H1 (cell line): ENCODE results near the gene KCTD10. TPM values are rescaled to one million over a fixed set of nuclear protein-coding genes. Genes with fewer than 3 reads are reported as not detected.

ENCODE experiments used
- CTCF ChIA-PET: fragments of 300-600 bp; sonication (Branson Sonifier 250); formaldehyde crosslinking; loops from one replicate; lab custom pipeline; 2021; ENCODE audit not compliant: partially characterized antibody; lab: Charles Lee
- POLR2A ChIA-PET: fragments of 300-600 bp; sonication (Branson Sonifier 250); formaldehyde crosslinking; loops from one replicate; lab custom pipeline; 2021; ENCODE audit warnings: inconsistent platforms; ENCODE audit not compliant: partially characterized antibody; lab: Charles Lee
- DNase-seq, 2 experiments: peaks; one replicate each; pipeline versions ENCODE4 v3.0.0 to v3.0.0-alpha.2; 2010 to 2022; ENCODE audit warnings: low spot score in 2 of 2, low read depth in 1 of 2, mixed read lengths in 1 of 2
- FAIRE-seq: peaks from 2 replicates; lab custom pipeline; 2011; peaks lifted over from hg19 to GRCh38; lab: Jason Lieb, UNC
- H2AFZ ChIP-seq: 2 replicates; pipeline ENCODE4 v1.8.1; 2012; ENCODE audit warnings: low read length, inconsistent platforms
- H2AK5ac ChIP-seq: 2 replicates; pipeline ENCODE4 v1.6.1; 2013; ENCODE audit warnings: low read depth, low read length
- H2BK120ac ChIP-seq: replicated peaks from 2 replicates; pipeline ENCODE3; 2013; ENCODE audit warnings: low read depth, low read length, inconsistent platforms
- H2BK12ac ChIP-seq: 2 replicates; pipeline ENCODE4 v1.6.1; 2013; ENCODE audit warnings: low read depth, low read length
- H2BK15ac ChIP-seq: 2 replicates; pipeline ENCODE4 v1.6.1; 2013; ENCODE audit warnings: low read length
- H2BK20ac ChIP-seq: 2 replicates; pipeline ENCODE4 v1.6.1; 2013; ENCODE audit warnings: low read length
- H2BK5ac ChIP-seq: 2 replicates; pipeline ENCODE4 v1.6.1; 2013; ENCODE audit warnings: low read depth, low read length
- H3K14ac ChIP-seq: 2 replicates; pipeline ENCODE4 v1.6.1; 2013; ENCODE audit warnings: inconsistent platforms; ENCODE audit not compliant: insufficient read length
- H3K18ac ChIP-seq: 2 replicates; pipeline ENCODE4 v1.6.1; 2013; ENCODE audit warnings: low read length; ENCODE audit errors: extremely low read depth
- H3K23ac ChIP-seq: 2 replicates; pipeline ENCODE4 v1.6.1; 2013; ENCODE audit warnings: inconsistent platforms; ENCODE audit not compliant: insufficient read length
- H3K23me2 ChIP-seq: 2 replicates; pipeline ENCODE4 v1.6.1; 2013; ENCODE audit warnings: low read depth, low read length
- H3K27ac ChIP-seq: 2 replicates; pipeline ENCODE4 v1.6.1; 2011; ENCODE audit warnings: low read depth, low read length, inconsistent platforms
- H3K27me3 ChIP-seq, 4 experiments: replicated peaks in 1 of 4; 1 replicate in 1 of 4; 2 replicates in 3 of 4; pipeline versions ENCODE4 v1.6.1 to v1.8.1; 2011 to 2013; ENCODE audit warnings: low read length in 3 of 4, mild to moderate bottlenecking in 3 of 4, inconsistent platforms in 2 of 4, mixed read lengths in 2 of 4, moderate library complexity in 1 of 4; ENCODE audit not compliant: control insufficient read depth in 3 of 4, insufficient read depth in 3 of 4; ENCODE audit errors: extremely low read depth in 1 of 4
- H3K36me3 ChIP-seq, 4 experiments: 2 replicates each; pipeline versions ENCODE4 v1.6.1 to v1.8.1; 2011 to 2013; ENCODE audit warnings: mild to moderate bottlenecking in 4 of 4, low read length in 3 of 4, moderate library complexity in 2 of 4, control low read depth in 1 of 4, inconsistent platforms in 1 of 4; ENCODE audit not compliant: insufficient read depth in 4 of 4, control insufficient read depth in 2 of 4
- H3K4ac ChIP-seq: replicated peaks from 2 replicates; pipeline ENCODE3; 2013; ENCODE audit warnings: low read length, low read depth, mixed read lengths, inconsistent platforms; ENCODE audit not compliant: insufficient read length
- H3K4me1 ChIP-seq, 4 experiments: replicated peaks in 1 of 4; 1 replicate in 1 of 4; 2 replicates in 3 of 4; pipeline versions ENCODE4 v1.6.1 to v1.8.1; 2011 to 2013; ENCODE audit warnings: low read length in 3 of 4, inconsistent platforms in 2 of 4, mixed read lengths in 1 of 4; ENCODE audit not compliant: insufficient read depth in 4 of 4, control insufficient read depth in 3 of 4
- H3K4me2 ChIP-seq, 2 experiments: 2 replicates each; pipeline versions ENCODE4 v1.6.1 to v1.8.1; 2011 to 2013; ENCODE audit warnings: low read depth in 2 of 2, low read length in 2 of 2, control low read depth in 1 of 2, inconsistent platforms in 1 of 2, mild to moderate bottlenecking in 1 of 2; ENCODE audit not compliant: insufficient read depth in 1 of 2
- H3K4me3 ChIP-seq, 4 experiments: fragments of 200-600, 300-600 bp in 1 of 4; sonication (generic), shearing (Covaris generic), sonication (Bioruptor Twin) in 1 of 4; 2 replicates each; pipeline versions ENCODE4 v1.5.1 to v1.8.1; 2011 to 2016; ENCODE audit warnings: low read length in 4 of 4, low read depth in 3 of 4, control low read depth in 2 of 4, inconsistent platforms in 2 of 4, mild to moderate bottlenecking in 2 of 4, mixed read lengths in 1 of 4, moderate library complexity in 1 of 4; ENCODE audit not compliant: insufficient read depth in 2 of 4; ENCODE audit errors: extremely low read depth in 1 of 4
- H3K56ac ChIP-seq: replicated peaks from 2 replicates; pipeline ENCODE3; 2013; ENCODE audit warnings: low read depth, mild to moderate bottlenecking, mixed read lengths, low read length, inconsistent platforms; ENCODE audit not compliant: insufficient read length
- H3K79me1 ChIP-seq: 2 replicates; pipeline ENCODE4 v1.6.1; 2013; ENCODE audit warnings: low read depth, low read length, control low read depth
- H3K79me2 ChIP-seq, 2 experiments: 2 replicates each; pipeline versions ENCODE4 v1.6.1 to v1.8.1; 2012 to 2013; ENCODE audit warnings: low read length in 2 of 2, mild to moderate bottlenecking in 2 of 2, inconsistent platforms in 1 of 2; ENCODE audit not compliant: insufficient read depth in 2 of 2, control insufficient read depth in 1 of 2
- H3K9ac ChIP-seq, 4 experiments: replicated peaks in 1 of 4; 1 replicate in 1 of 4; 2 replicates in 3 of 4; pipeline versions ENCODE4 v1.6.1 to v1.8.1; 2011 to 2013; ENCODE audit warnings: low read depth in 3 of 4, low read length in 3 of 4, control low read depth in 2 of 4, mild to moderate bottlenecking in 2 of 4, moderate library complexity in 2 of 4, inconsistent platforms in 1 of 4; ENCODE audit errors: extremely low read depth in 1 of 4
- H3K9me3 ChIP-seq, 2 experiments: 2 replicates each; pipeline versions ENCODE4 v1.6.1 to v1.8.1; 2012 to 2013; ENCODE audit warnings: mild to moderate bottlenecking in 2 of 2, moderate library complexity in 2 of 2, control low read depth in 1 of 2, inconsistent platforms in 1 of 2, low read depth in 1 of 2, low read length in 1 of 2, mixed read lengths in 1 of 2; ENCODE audit not compliant: insufficient read depth in 2 of 2
- H4K20me1 ChIP-seq, 2 experiments: replicated peaks in 1 of 2; 2 replicates each; pipeline versions ENCODE3 to v1.8.1; 2011 to 2013; ENCODE audit warnings: inconsistent platforms in 2 of 2, low read length in 2 of 2, mild to moderate bottlenecking in 1 of 2; ENCODE audit not compliant: insufficient read depth in 2 of 2, control insufficient read depth in 1 of 2
- H4K5ac ChIP-seq: 2 replicates; pipeline ENCODE4 v1.6.1; 2013; ENCODE audit warnings: low read length, low read depth, mixed read lengths, inconsistent platforms; ENCODE audit not compliant: insufficient read length
- H4K8ac ChIP-seq: 2 replicates; pipeline ENCODE4 v1.8.0; 2013; ENCODE audit warnings: mild to moderate bottlenecking, moderate library complexity, low read length, inconsistent platforms; ENCODE audit not compliant: insufficient read depth; ENCODE audit errors: extremely low read depth
- H4K91ac ChIP-seq: replicated peaks from 2 replicates; pipeline ENCODE3; 2013; ENCODE audit warnings: low read length, mixed read lengths, inconsistent platforms; ENCODE audit not compliant: insufficient read length
- ASH2L ChIP-seq: fragments of 200-600, 300-600 bp; sonication (generic); IDR thresholded peaks from one replicate; pipeline ENCODE4 v1.7.1; 2017; ENCODE audit warnings: low read length
- BRCA1 ChIP-seq: IDR thresholded peaks from 2 replicates; pipeline ENCODE4 v1.6.1; 2012; ENCODE audit warnings: low read depth, low read length, improper control_type of control experiment
- FOSL1 ChIP-seq: IDR thresholded peaks from 2 replicates; pipeline ENCODE4 v1.6.1; 2011; ENCODE audit warnings: mild to moderate bottlenecking, low read depth, low read length, moderate library complexity; ENCODE audit not compliant: insufficient read depth
- POLR2AphosphoS5 ChIP-seq: IDR thresholded peaks from 2 replicates; pipeline ENCODE4 v1.6.1; 2011; ENCODE audit warnings: low read depth, low read length
- SIX5 ChIP-seq: IDR thresholded peaks from 2 replicates; pipeline ENCODE4 v1.6.1; 2011; ENCODE audit warnings: mild to moderate bottlenecking, low read depth, low read length
- TEAD4 ChIP-seq: IDR thresholded peaks from 2 replicates; pipeline ENCODE4 v1.6.1; 2012; ENCODE audit warnings: low read depth, low read length, inconsistent platforms, mixed read lengths
- WGBS, 2 experiments: shearing (Covaris generic) in 1 of 2; methylation state at CpG; one replicate each; pipeline versions ENCODE4 v1.1.6 to v1.1.7; 2013 to 2015; ENCODE audit warnings: low lambda C conversion rate in 2 of 2, mixed read lengths in 2 of 2, inconsistent platforms in 1 of 2, low coverage in 1 of 2, missing lambda C conversion rate in 1 of 2; ENCODE audit not compliant: insufficient replicate concordance in 2 of 2, insufficient coverage in 1 of 2, insufficient read length in 1 of 2; ENCODE audit errors: extremely low coverage in 1 of 2, missing lambda C conversion rate in 1 of 2; 5-methylcytosine and 5-hydroxymethylcytosine counted together
- polyA plus RNA-seq, 7 experiments: library from polyadenylated mRNA; depleted of rRNA in 3 of 7; stranded (reverse) in 5 of 7; unstranded in 2 of 7; fragments of >200 nt in 5 of 7; fragments of 200-250 nt in 2 of 7; gene quantifications; 1 replicate in 5 of 7; 2 replicates in 1 of 7; 4 replicates in 1 of 7; pipeline versions ENCODE4 v1.2.1 to v1.2.3, GENCODE V29; 2011 to 2013; ENCODE audit warnings: missing spikeins in 2 of 7, mixed read lengths in 2 of 7
- total RNA-seq: library from RNA; stranded (reverse); fragmentation: NEBNext Ultra II Directional; extraction: Animal tissue kit (Norgen Biotek cat#: 25700); gene quantifications from 2 replicates; pipeline ENCODE4 v1.2.1, GENCODE V29; 2021
- TF ChIP-seq, protein P1 (sequence below): IDR thresholded peaks from 2 replicates; pipeline ENCODE4 v1.6.1; 2012; ENCODE audit warnings: inconsistent platforms
- TF ChIP-seq, protein P2 (sequence below), 3 experiments: IDR thresholded peaks; 1 replicate in 2 of 3; 2 replicates in 1 of 3; pipeline versions ENCODE4 v1.5.1 to v1.6.1; 2011; ENCODE audit warnings: low read length in 3 of 3, mild to moderate bottlenecking in 3 of 3, inconsistent platforms in 2 of 3, low read depth in 1 of 3, moderate library complexity in 1 of 3; ENCODE audit not compliant: insufficient read depth in 1 of 3; ENCODE audit errors: control extremely low read depth in 1 of 3
- TF ChIP-seq, protein P3 (sequence below): IDR thresholded peaks from 2 replicates; pipeline ENCODE4 v1.6.1; 2012; ENCODE audit warnings: low read length, inconsistent platforms

The KCTD10 gene
- total and polyA plus RNA-seq, 2 of the 8 experiments (the other 6 are each of a cell fraction or from before 2014, with no cell fraction given): 45.3 to 52.4 TPM

DNA sequence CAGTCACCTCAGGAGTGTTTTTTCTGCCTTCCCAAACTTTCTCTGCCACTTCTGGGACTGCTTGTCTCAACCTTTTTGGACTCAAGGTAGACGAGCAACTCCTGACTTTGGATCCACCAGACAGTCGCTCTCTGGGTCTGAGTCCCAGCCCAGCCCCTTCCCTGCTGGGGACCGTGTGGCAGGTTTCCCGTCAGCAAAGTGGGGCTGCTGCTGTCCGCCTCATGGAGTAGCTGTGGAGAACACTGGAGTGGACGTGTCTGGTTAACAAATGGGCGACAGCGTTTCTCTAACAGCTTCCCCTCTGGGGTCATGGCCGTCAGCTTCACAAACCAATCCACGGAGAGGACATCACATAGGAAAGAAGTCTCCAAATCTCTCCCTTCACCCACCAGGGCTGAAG, 54.8 kb downstream of the KCTD10 start:
- no peak overlapping the region for H2BK12ac ChIP-seq
- no peak overlapping the region for H4K5ac ChIP-seq
- WGBS, 2 experiments: 86% methylated on average over 10 of the region's 10 CpGs; no CpG with 5 or more reads in 1 of the 2 experiments
- H2AK5ac ChIP-seq: no peak overlapping the region
- no peaks in the 10 kb centered on the region for H3K4me1 ChIP-seq
- no peak overlapping the region for H4K8ac ChIP-seq
- no peak overlapping the region for H3K56ac ChIP-seq
- no peak overlapping the region for H3K4me3 ChIP-seq
- H2BK20ac ChIP-seq: no peak overlapping the region
- no peak overlapping the region for H3K14ac ChIP-seq
- H3K23me2 ChIP-seq: no peaks in the 10 kb centered on the region
- POLR2A ChIA-PET: interaction anchor here (1.7 kb wide), 1 partner anchor 36 kb away, joined by 6 read pairs; no protein-coding TSS in a partner anchor
- no peak overlapping the region for H2AFZ ChIP-seq
- no peak overlapping the region for H3K18ac ChIP-seq
- H3K4ac ChIP-seq: no peak overlapping the region
- no peak overlapping the region for H3K4me2 ChIP-seq
- no peak overlapping the region for H3K9ac ChIP-seq
- CTCF ChIA-PET: interaction anchor here (0.8 to 2.7 kb wide), 4 partner anchors 11 to 33 kb away, joined by 3 to 26 read pairs (median 4); no protein-coding TSS in a partner anchor
- no peaks in the 10 kb centered on the region for H3K36me3 ChIP-seq
- no peak overlapping the region for H2BK120ac ChIP-seq
- no peaks in the 10 kb centered on the region for H4K20me1 ChIP-seq
- H4K91ac ChIP-seq: no peak overlapping the region
- peaks cover 0 to under 1% of the 10 kb centered on the region in 2 experiments; a peak in 1 of 4 replicates for H3K9me3 ChIP-seq
- H3K27ac ChIP-seq: no peak overlapping the region
- H3K79me2 ChIP-seq: no peaks in the 10 kb centered on the region
- FAIRE-seq (no peak), DNase-seq (no peak)
- no peak overlapping the region for H3K23ac ChIP-seq
- H2BK15ac ChIP-seq: no peak overlapping the region
- H2BK5ac ChIP-seq: no peak overlapping the region
- H3K79me1 ChIP-seq: no peaks in the 10 kb centered on the region
- H3K27me3 ChIP-seq: no peaks in the 10 kb centered on the region
- TF ChIP-seq ASH2L: no peak
- TF ChIP-seq, protein P1, sequence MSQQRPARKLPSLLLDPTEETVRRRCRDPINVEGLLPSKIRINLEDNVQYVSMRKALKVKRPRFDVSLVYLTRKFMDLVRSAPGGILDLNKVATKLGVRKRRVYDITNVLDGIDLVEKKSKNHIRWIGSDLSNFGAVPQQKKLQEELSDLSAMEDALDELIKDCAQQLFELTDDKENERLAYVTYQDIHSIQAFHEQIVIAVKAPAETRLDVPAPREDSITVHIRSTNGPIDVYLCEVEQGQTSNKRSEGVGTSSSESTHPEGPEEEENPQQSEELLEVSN: no peak
- TF ChIP-seq TEAD4: no peak
- no peak for TF ChIP-seq BRCA1
- TF ChIP-seq, protein P2, sequence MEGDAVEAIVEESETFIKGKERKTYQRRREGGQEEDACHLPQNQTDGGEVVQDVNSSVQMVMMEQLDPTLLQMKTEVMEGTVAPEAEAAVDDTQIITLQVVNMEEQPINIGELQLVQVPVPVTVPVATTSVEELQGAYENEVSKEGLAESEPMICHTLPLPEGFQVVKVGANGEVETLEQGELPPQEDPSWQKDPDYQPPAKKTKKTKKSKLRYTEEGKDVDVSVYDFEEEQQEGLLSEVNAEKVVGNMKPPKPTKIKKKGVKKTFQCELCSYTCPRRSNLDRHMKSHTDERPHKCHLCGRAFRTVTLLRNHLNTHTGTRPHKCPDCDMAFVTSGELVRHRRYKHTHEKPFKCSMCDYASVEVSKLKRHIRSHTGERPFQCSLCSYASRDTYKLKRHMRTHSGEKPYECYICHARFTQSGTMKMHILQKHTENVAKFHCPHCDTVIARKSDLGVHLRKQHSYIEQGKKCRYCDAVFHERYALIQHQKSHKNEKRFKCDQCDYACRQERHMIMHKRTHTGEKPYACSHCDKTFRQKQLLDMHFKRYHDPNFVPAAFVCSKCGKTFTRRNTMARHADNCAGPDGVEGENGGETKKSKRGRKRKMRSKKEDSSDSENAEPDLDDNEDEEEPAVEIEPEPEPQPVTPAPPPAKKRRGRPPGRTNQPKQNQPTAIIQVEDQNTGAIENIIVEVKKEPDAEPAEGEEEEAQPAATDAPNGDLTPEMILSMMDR (IDR thresholded peaks at IDR 0.05; ENCODE audit: control extremely low read depth in 1 of 3, insufficient read depth in 1 of 3, low read depth in 1 of 3, low read length in 3 of 3): no peak
- TF ChIP-seq POLR2AphosphoS5: no peak
- TF ChIP-seq FOSL1: no peak
- TF ChIP-seq, protein P3, sequence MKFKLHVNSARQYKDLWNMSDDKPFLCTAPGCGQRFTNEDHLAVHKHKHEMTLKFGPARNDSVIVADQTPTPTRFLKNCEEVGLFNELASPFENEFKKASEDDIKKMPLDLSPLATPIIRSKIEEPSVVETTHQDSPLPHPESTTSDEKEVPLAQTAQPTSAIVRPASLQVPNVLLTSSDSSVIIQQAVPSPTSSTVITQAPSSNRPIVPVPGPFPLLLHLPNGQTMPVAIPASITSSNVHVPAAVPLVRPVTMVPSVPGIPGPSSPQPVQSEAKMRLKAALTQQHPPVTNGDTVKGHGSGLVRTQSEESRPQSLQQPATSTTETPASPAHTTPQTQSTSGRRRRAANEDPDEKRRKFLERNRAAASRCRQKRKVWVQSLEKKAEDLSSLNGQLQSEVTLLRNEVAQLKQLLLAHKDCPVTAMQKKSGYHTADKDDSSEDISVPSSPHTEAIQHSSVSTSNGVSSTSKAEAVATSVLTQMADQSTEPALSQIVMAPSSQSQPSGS: no peak
- TF ChIP-seq SIX5: no peak
